Body of pancreas (tissue), 4 donors: ENCODE data around the gene DDX39A.

ENCODE experiments used
- POLR2A ChIP-seq, 3 donors: fragments of 450-650 bp; IDR thresholded peaks; one replicate each; pipeline ENCODE4 v1.6.1; 2016; ENCODE audit warnings: antibody characterized with exemption in 3 of 3, mild to moderate bottlenecking in 2 of 3
- TF ChIP-seq, protein P1 (sequence below), 7 experiments: fragments of 450-650 bp in 4 of 7; fragments of 200-600 bp in 3 of 7; sonication (generic) in 3 of 7; IDR thresholded peaks; one replicate each; pipeline ENCODE4 v1.5.1; 2016 to 2019; ENCODE audit warnings: antibody characterized with exemption in 7 of 7

DNA sequence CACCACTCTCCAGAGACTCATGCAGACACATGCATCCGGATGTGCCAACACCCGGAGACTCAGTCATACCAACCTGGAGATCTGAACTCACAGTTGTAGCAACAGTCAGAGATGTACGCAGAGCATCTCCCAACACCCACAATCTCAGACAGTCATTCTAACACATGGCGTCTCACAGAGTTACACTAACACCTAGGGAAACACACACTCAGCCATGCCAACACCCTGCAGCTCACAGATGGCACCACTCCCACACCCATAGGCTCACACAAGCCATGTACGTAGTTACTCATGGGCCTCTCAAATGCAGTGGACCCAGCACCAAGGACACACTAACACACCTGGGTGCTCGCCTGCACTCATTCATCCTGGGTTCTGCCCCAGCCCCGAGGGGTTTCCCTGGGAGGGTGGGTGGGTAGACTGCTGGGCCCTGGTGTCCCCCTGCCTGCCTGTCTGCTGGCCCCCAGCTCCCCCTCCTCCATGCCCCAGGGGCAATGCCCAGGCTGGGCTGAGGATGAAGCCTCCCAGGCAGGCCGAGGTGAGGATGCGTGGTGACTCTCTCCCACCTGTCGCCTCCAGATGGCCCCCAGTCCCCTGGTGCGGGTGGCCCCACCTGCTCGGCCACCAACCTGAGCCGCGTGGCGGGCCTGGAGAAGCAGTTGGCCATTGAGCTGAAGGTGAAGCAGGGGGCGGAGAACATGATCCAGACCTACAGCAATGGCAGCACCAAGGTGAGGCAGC lies 23.9 kb upstream of the DDX39A start:
- TF ChIP-seq, protein P1, sequence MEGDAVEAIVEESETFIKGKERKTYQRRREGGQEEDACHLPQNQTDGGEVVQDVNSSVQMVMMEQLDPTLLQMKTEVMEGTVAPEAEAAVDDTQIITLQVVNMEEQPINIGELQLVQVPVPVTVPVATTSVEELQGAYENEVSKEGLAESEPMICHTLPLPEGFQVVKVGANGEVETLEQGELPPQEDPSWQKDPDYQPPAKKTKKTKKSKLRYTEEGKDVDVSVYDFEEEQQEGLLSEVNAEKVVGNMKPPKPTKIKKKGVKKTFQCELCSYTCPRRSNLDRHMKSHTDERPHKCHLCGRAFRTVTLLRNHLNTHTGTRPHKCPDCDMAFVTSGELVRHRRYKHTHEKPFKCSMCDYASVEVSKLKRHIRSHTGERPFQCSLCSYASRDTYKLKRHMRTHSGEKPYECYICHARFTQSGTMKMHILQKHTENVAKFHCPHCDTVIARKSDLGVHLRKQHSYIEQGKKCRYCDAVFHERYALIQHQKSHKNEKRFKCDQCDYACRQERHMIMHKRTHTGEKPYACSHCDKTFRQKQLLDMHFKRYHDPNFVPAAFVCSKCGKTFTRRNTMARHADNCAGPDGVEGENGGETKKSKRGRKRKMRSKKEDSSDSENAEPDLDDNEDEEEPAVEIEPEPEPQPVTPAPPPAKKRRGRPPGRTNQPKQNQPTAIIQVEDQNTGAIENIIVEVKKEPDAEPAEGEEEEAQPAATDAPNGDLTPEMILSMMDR (IDR thresholded peaks at IDR 0.05), result no peak
- no peak for TF ChIP-seq POLR2A (IDR thresholded peaks at IDR 0.05)
